ENCODE data around the gene KLRC2.
"Not testable (repeated sequence)": the region's sequence is repeated elsewhere in the genome, so short reads cannot be mapped to it uniquely, and the experiment has no call there.

The KLRC2 gene

DNA sequence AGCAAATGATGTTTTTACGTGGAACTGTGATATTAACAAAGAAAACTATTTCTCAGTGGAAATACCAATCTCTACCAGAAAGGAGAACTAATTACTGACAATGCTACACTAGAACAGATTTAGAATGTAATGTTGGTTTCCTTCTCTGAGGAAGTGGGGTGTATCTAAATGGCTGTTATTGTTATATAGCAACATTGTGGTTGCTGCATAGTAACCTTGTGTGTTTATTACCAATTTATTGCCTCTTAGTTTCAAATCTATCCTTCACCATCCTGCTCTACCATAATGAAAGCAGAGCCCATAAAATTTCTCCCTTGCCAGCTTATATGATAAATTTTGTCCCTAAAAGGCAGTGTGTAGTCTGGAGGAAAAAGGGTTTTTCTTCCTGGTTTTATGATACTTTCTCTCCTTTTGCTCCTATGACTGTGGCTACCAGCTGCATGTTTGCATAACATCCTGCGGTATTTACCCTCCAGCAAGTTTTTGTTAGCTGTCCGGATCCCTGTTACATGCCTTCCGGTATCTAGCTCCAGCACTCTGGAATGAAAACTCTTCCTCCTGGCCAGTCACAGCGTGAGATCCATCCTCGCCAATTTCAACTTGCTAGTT is 40.3 kb downstream of the KLRC2 start:
- H3K4me3 ChIP-seq (ENCODE audit: low read depth, low read length) = no peak overlapping the region
- TF ChIP-seq, protein P1, sequence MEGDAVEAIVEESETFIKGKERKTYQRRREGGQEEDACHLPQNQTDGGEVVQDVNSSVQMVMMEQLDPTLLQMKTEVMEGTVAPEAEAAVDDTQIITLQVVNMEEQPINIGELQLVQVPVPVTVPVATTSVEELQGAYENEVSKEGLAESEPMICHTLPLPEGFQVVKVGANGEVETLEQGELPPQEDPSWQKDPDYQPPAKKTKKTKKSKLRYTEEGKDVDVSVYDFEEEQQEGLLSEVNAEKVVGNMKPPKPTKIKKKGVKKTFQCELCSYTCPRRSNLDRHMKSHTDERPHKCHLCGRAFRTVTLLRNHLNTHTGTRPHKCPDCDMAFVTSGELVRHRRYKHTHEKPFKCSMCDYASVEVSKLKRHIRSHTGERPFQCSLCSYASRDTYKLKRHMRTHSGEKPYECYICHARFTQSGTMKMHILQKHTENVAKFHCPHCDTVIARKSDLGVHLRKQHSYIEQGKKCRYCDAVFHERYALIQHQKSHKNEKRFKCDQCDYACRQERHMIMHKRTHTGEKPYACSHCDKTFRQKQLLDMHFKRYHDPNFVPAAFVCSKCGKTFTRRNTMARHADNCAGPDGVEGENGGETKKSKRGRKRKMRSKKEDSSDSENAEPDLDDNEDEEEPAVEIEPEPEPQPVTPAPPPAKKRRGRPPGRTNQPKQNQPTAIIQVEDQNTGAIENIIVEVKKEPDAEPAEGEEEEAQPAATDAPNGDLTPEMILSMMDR (IDR thresholded peaks at IDR 0.05; ENCODE audit: borderline replicate concordance, insufficient read depth, low read depth, low read length) = no peak

DNA sequence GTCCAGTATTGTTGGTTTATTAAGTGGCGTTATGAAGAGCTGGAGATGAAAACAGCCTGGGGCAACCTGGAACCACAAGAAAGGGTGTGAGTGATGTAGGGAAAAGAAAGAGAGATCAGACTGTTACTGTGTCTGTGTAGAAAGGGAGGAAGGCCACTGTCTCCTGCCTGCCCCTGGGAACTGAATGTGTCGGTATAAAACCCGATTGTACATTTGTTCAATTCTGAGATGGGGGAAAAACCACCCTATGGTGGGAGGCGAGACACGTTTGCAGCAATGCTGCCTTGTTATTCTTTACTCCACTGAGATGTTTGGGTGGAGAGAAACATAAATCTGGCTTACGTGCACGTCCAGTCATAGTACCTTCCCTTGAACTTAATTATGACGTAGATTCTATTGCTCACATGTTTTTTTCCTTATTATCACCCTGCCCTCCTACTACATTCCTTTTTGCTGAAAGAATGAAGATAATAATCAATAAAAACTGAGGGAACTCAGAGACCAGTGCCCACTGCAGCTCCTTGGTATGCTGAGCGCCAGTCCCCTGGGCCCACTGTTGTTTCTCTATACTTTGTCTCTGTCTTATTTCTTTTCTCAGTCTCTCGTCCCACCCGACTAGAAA is 41.2 kb downstream of the KLRC2 start:
- not testable (repeated sequence) for H3K4me3 ChIP-seq (ENCODE audit: low read depth, low read length)

DNA sequence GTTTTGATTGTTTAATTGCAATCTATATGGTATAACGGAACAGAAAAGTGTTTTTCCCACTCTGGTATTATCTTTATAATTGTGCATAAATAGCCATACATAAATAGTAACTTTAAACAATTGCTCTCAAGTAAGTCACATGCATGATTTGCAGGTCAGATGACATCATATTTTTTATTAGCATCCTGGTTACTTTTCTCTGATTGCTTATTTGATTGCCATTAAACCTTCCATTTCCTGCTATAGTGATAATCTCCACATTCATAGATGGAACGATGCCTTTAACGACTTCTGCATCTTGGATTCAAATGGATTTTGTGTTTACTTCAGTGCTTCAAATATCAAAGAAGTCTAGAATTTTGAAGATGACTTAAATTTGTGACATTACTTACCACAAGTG is 42.5 kb downstream of the KLRC2 start:
- H3K4me3 ChIP-seq (ENCODE audit: low read depth, low read length) = no peak overlapping the region
- TF ChIP-seq, protein P1 (IDR thresholded peaks at IDR 0.05; ENCODE audit: borderline replicate concordance, insufficient read depth, low read depth, low read length) = no peak

DNA sequence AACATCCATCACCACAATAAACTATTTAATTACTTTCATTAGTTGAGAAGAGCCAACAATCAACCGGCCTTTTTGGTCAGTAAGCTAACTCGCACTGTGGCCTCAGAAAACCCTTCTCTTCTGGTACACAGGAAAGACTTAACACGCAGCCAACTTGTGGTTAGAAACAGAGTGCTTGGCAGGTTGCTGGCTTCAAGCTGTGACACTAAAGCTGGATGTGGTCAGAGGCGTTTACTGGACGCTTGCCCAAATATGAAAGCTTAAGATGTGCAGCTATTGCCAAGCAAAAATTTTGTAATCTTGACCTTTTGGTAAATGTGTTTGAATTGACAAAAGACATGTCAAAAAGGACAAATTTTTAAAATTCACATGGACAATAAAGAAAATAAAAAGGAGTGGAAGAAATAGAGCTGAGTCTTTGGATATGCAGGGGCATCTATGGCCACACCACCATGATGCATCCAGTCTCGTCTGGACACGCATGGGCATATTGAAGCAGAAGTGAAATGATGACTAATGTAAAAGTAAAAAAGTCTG is 43.3 kb downstream of the KLRC2 start:
- TF ChIP-seq, protein P1 (IDR thresholded peaks at IDR 0.05; ENCODE audit: borderline replicate concordance, insufficient read depth, low read depth, low read length) = no peak
- H3K4me3 ChIP-seq (ENCODE audit: low read depth, low read length) = no peak overlapping the region

DNA sequence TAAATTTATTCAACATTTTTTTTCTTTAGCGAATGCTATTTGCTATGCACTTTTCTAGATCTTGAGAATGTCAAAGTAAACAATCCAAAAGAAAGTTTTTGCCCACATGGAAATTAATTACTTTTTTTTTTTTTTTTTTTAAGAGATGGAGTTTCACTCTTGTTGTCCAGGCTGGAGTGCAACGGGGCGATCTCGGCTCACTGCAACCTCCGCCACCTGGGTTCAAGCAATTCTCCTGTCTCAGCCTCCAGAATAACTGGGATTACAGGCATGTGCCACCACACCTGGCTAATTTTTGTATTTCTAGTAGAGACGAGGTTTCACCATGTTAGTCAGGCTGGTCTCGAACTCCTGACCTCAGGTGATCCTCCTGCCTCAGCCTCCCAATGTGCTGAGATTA is 44.8 kb downstream of the KLRC2 start:
- H3K4me3 ChIP-seq (ENCODE audit: low read depth, low read length) = not testable (repeated sequence)

DNA sequence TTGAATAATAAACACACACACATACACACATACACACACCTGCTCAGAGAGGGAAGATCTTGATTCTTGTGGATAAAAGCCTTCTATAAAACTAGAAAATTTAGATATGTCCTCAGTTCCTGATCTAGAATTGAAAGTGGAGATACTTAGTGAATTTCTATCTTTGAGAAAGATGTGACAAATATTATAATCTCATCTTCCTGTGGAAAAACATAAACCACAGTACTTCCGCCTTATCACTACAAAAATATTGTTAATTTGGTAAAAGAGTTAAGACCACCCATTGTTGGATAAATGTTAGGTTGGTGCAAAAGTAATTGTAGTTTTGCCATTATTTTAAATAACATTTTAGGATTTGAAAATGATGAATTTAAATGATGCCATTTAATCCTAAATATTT is 45.9 kb downstream of the KLRC2 start, which contains the start of gene KLRK1:
TSS of gene KLRK1 (minus strand) at position 138 of the 400 bp plus-strand sequence. CDS start 1,231 bp downstream, outside the sequence.
- H3K4me3 ChIP-seq (ENCODE audit: low read depth, low read length) = no peak within 1 kb of the TSS
- TF ChIP-seq, protein P1 (IDR thresholded peaks at IDR 0.05; ENCODE audit: borderline replicate concordance, insufficient read depth, low read depth, low read length) = no peak

DNA sequence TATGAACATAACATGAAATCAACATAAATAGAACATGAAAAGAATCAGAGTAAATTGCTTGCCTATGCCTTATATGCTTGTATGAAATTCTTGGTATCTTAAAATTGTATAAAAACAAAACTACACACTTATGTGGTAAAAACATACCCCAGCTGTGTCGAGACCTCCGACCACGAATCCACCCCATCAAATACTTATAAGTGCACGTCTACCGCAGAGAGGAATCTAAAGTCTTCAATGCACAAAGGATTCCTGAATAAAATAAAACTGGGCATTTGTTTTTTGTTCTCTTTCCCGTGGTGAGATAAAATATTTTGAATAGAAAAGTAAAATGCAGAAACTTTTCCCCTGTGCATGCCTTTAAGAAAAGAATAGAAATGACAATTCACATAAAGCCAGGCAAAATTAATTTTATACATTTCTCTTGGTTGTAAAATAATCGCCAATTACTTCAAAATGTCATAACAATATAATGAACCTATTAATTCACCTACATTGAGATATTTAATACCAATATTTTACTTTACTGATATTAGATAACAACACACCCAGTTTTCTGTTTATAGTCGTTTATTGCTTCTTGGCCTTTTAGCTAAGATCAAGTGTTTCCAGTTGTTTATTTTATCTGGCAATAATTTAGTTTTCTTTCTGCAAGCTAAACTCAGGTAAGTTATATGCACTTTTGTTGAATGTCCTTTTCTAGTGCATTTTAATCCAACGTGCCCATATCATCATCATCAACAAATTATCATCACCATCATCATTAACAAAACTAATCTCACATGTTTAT is 47.0 kb downstream of the KLRC2 start:
- no peak overlapping the region for H3K4me3 ChIP-seq (ENCODE audit: low read depth, low read length)
- TF ChIP-seq, protein P1 (IDR thresholded peaks at IDR 0.05; ENCODE audit: borderline replicate concordance, insufficient read depth, low read depth, low read length) = no peak

DNA sequence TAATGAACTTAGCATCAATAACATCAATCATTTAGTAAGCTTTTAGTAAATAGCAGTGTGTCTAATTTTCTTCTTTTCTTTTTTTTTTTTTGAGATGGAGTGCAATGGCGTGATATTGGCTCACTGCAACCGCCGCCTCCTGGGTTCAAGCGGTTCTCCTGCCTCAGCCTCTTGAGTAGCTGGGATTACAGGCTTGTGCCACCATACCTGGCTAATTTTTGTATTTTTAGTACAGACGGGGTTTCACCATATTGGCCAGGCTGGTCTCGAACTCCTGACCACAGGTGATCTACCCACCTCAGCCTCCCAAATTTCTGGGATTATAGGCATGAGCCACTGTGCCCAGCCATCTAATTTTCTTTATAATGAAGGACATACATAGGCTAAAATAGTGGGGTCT is 48.3 kb downstream of the KLRC2 start:
- not testable (repeated sequence) for H3K4me3 ChIP-seq (ENCODE audit: low read depth, low read length)

All from GM12875 (cell line).